ENCODE data around the gene PYDC1. TPM values are rescaled to one million over a fixed set of nuclear protein-coding genes. Genes with fewer than 3 reads are reported as not detected.

Gene PYDC1
- total and polyA plus RNA-seq, 10 of the 15 experiments (the other 5 are each of a cell fraction or from before 2014, with no cell fraction given): not detected

- TF ChIP-seq CUX1 (IDR thresholded peaks at IDR 0.05; ENCODE audit: insufficient replicate concordance, low read depth, low read length): no peak
- TF ChIP-seq RELA (IDR thresholded peaks at IDR 0.05; ENCODE audit: borderline replicate concordance, partially characterized antibody): peak; percentile 99
- TF ChIP-seq BHLHE40 (IDR thresholded peaks at IDR 0.05; ENCODE audit: borderline replicate concordance in 1 of 2, low read depth in 2 of 2, low read length in 1 of 2): peak; percentile 57 to 74
- no peak for TF ChIP-seq CBX3 (IDR thresholded peaks at IDR 0.05; ENCODE audit: borderline replicate concordance, low read depth)
- peak; percentile 71; the same call in 1 of the 2 replicates for TF ChIP-seq NBN (IDR thresholded peaks at IDR 0.05)
- no peak for TF ChIP-seq STAT1 (conservative IDR thresholded peaks at IDR 0.05)
- TF ChIP-seq BCL3 (IDR thresholded peaks at IDR 0.05; ENCODE audit: borderline replicate concordance, insufficient read depth, low read depth, low read length, poor library complexity, severe bottlenecking): peak; percentile 73
- TF ChIP-seq SMC3 (IDR thresholded peaks at IDR 0.05; ENCODE audit: borderline replicate concordance, low read length): peak; percentile 9; the same call in 1 of the 2 replicates
- TF ChIP-seq PML (IDR thresholded peaks at IDR 0.05; ENCODE audit: low read length): no peak
Measured at GRCh38 chr16:31265329-31266245, 48.7 kb upstream of the PYDC1 start (continued).

All from GM12878 (cell line).